HG03432 (cell line): Measurements from ENCODE around the gene UFM1.
"Not testable (repeated sequence)": the region's sequence is repeated elsewhere in the genome, so short reads cannot be mapped to it uniquely, and the experiment has no call there.

Source experiments
- ATAC-seq: cut with Tn5 transposase; IDR thresholded peaks from one replicate; pipeline ENCODE4 v1.9.1; 2021; ENCODE audit warnings: mild to moderate bottlenecking, moderate library complexity; ENCODE audit not compliant: unreplicated experiment

The UFM1 gene

DNA sequence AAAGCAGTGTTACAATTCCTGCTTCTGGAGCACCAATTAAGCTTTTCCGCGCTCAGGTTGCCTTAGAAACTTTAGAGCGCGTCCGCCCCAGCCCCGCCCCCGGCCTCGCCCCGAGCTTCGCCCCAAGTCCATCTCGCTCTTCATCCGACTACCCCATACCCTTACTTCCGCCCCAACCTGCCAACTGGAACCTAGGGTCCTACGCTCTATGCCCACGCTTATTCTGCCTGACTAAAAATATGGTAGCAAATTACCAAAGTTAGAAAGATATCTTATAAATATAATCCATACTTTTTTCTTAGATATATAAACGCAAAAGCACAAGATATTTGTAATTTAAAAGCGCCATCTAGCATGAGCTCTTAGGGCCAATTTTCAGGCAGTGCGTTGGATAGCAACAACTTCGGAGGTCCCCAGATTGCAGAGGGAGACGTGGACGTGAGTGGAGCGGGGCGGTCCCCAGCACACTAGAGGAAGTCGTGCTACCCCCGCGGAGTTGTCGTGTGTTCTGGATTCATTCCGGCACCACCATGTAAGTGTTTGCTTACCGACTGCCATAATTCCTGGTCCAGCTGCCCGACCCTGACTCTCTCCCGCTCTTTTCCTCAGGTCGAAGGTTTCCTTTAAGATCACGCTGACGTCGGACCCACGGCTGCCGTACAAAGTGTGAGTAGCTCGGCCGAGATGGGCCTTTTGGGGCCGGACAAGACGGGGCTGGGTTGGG lies at the start of gene UFM1:
Gene UFM1, plus strand, starts transcription at position 462 of the 724 bp plus-strand sequence. Its CDS starts 69 bp downstream, at position 531.
- ATAC-seq, result peak; percentile 97

DNA sequence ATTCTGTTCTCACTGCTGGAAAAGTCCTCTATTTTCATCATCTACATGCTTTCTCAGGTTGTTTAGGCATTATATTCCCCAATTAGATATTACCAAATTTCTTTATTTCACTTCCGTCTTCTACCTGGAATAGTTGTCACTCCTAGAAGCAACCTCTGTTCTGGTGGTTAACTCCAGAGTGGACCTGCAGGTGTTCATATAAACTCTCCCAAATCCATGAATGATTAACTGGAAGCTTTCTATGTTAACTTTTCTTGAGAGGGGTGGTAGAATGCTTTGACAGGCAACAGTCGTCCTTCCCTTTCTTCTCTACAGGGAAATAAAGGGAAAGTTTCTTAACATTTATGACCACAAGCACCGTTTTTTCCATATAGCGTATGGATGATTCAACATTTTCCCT lies 48.4 kb upstream of the UFM1 start:
- no peak for ATAC-seq

DNA sequence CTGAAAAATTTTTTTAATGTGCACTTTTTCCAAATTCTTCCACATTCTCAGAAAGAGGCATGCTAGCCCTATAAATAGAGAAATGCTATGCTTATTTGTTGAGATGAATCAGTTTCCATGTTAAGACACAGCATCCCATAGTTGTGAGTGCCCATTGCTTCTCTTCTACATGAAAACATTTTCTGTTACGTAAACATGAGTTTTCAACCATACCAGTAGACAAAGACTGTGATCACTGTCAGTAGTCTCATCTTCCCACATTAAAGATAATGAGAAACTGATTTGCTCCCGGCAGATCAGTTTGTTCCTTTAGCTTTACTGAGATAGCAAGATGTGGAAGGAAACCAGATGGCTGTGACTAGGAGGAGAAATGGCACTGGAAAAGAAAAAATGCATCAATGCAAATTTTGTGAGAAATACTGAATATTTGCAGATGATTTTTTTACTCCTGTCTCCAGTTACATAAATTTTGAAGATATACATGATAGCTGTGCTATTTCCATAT lies 45.8 kb upstream of the UFM1 start:
- ATAC-seq, result no peak

DNA sequence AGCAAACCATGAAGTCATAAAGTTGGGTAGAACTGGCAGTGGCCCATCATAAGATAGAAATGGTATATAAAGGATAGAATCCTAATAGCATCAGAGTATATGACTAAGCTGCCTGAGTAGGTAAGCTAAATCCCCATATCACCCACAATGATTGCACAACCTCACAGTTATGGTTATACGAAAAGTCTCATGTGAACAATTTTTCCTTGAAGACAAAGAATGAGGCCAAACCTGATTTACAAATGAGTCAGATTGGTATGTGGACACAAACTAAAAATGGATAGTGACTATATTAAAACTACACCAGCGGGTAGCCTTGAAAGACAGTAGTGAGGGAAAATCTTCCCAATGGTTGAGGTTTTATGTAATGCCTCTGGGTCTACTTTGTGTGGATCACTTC lies 40.9 kb upstream of the UFM1 start:
- no peak for ATAC-seq

DNA sequence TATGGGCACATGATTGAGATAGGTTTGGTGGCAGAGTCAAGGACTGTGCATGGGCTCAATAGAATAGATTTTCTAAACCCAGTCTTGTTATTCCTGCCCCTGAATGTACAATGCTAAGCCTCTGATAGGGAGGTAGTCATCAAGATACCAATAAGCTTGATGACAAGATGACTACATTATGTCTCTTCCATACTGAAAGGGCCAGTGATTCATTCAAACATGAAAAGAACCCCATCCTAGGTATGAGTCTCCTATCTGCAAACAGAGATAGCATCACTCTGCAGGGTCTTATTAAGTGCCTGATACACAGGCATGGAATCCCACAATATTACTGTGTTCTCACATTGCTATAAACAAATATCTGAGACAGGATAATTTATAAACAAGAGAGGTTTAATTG lies 40.3 kb upstream of the UFM1 start:
- ATAC-seq, result no peak

DNA sequence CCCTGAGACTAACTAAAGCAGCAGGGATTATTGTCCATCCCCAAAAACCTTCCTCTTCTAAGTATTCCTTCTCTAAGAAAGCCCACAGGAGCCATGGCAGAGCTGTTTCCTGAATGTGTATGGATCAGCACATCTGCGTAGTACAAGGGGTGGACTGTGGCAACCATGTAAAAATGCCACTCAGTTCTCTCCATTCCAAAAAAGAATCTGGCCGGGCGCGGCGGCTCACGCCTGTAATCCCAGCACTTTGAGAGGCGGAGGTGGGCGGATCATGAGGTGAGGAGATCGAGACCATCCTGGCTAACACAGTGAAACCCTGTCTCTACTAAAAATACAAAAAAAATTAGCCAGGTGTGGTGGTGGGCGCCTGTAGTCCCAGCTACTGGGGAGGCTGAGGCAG lies 38.5 kb upstream of the UFM1 start:
- not testable (repeated sequence) for ATAC-seq

DNA sequence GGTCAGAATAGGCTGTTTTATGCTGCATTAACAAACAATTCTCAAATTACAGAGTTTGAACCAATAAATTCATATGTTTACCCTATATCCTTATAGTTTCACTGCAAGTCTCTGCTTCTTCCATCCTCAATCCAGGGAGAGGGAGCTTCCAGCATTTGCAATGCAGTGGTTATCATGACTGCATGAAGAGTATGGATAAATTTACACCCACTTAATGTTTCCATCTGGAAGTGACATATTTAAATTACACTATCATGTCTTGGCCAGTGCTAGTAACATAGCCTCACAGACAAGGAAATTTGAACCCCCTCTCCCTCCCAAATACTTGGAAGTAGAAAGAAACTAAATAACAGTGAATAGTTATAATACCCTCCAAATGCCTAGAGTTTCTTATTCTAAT lies 33.5 kb upstream of the UFM1 start:
- no peak for ATAC-seq

DNA sequence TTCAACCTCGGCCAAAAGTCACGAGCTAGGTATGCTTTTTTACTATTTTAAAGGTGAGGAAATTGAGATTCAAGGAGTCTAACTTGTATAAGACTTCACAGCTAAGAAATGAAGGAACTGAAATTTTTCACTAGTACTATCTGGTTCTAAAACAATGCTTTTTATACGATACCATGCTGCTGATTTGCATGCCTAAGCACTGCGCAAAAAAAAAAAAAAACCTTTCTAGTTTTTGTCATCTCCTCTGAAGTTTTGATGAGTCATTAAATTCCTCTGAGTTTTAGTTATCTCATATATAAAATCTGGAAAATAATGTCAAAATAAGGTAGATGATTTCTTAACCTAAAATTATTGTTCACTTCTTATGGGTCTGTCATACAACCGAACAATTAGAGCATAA lies 28.0 kb upstream of the UFM1 start:
- no peak for ATAC-seq

DNA sequence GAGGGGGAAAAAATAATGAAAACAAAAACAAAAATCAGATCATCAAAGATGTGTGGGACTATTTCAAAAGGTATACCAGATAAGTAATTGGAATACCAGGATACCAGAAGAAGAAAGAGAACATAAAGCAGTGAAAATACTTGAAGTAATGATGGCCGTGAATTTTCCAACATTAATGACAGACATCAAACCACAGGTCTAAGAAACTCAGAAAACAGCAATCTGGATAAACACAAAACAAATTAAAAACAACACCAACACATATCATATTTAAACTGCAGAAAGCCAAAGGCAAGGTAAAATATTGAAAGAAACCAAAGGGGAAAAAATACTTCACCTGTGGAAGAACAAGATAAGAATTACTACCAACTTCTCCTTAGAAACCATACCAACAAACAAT lies 24.2 kb upstream of the UFM1 start:
- ATAC-seq, result no peak

DNA sequence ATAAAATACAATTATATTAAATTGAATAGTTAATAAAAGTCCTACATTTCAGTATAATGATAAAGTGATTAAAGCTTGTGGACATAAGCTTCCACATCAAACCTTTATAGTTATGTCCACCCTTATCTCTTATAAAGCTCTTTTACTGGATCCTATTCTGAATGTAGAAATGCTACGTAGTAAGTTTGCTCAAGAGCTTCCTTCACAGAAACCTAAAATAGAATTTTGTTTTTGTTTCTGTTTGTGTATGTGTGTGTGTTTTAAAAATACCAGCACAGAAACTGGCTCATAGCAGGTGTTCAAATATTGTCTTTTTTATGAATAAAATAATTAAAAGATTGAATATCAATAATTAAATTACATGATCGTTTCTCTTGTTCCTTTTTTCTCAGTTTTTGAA lies 21.0 kb upstream of the UFM1 start:
- no peak for ATAC-seq

DNA sequence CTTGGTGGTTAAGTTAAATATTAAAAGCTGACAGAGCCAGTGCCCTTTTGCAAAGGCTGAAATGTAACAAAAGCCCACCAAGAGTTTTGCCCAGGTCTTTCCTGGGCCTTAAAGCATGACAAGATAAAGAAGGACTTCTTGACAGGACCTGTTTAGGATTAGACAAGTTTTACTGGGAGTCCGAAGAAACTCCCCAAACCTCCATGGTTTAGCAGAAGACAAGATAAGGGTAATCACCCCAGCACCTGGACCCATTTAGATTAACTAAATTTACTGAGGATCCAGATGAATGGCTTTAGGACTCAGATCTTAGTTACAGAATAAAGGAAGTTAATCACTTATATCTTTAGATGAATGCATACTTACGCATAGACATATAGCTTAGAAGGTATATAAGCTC lies 14.8 kb upstream of the UFM1 start:
- no peak for ATAC-seq

DNA sequence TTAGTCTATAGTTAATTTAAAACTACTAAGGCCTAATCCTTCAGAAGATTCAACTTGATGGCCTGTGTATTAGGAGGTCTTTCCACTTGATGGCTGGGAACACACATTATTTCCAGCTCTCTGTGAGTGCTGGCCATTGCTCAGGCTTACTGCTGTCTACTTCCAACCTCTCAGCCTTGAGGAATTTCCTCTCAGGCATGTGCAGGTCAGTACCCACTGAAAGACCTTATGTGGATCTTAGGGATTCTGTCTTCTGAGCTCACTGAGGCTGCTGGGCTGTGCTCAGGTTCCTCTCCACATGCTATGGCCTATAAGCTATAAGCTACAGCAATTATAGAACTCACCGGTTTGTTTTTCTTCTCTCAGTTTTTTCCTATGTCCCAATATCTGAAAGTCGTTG lies 11.6 kb upstream of the UFM1 start:
- ATAC-seq, result no peak

DNA sequence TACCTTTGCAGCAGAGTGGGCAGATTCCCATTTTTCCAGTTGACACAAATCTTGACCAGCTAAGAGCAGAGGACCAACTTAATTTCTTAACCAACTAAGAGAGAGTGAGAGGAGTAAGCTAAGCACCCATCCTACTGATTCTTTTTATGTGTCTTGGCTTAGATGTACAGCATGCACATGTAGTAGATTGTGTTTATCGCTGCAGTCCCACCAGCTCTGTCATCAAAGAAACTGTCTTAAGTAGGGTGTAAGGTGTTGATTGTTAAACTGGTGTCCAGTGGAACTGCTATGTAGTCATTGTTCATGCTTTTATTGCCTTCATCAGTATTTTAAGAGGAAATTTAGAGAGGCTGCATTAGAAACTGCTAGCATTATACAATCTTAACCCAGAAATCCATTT lies 9.0 kb upstream of the UFM1 start:
- no peak for ATAC-seq

DNA sequence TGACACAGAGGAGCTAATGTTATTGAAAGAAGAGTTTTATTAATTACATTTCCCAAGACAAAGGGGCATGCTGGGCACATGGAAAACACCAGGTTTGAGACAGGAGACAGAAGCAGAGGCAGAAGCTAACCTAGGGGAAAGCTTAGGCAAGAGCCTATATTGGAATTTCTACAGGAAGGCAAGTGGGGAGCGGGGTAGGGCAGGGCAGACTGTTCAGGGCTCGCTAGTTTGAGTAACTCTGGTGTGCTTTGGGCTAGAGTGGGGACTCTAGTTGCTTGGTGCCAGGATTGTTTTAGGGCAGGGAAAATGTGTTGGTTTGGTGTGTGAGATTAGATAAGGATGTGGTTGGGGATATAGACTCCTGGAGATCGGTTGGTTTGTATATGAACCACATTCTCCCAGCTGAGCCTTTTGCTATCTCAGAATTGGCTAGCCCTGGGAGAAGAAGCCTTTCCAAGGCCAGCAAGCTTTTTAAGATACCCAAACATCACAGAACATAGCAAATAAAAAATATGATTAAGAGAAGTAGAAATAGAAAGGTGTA lies 8.4 kb upstream of the UFM1 start:
- ATAC-seq, result no peak

DNA sequence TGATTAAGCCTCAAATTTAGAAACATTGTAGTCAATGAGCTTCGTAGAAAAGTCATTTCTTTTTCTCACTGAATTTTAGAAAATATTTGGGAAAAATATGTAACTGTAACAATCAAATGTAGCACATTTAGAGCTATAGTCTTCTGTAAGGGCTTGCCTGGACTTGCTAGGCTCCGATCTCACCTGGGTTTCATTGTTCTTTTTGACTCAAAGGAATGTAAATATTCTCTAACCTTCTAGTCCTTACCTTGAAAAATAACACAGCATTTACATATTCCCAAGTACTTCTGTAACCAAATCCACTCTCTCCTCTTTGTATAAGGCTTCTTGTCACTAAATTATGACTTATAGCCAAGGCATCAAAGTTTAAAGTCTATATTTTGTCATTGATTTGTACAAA lies 2.9 kb upstream of the UFM1 start:
- no peak for ATAC-seq

DNA sequence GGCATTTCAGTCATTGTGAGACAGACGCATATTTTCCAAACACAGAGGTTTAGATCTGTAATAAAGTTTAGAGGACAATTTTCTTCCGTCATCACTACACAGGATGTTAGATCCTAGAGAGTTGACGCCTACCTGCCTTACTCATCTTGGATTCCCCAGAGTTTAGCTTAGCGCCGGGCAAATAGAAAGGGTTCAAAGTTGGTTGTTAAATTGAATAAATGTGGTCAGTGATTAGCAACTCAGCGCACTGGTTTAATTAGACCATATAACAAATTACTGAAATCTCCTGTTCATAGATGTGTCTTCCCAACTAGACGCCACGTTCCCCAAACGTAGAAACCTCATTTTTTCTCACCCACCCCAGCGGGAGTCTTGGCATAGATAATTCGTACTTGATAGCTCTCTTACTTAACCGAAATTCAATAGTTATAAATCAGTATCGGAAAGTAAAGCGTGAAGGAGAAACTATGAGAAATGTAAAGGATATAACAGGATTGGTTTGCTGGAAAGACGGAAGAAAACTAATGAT lies 726 bp upstream of the UFM1 start:
- ATAC-seq, result peak; percentile 20

DNA sequence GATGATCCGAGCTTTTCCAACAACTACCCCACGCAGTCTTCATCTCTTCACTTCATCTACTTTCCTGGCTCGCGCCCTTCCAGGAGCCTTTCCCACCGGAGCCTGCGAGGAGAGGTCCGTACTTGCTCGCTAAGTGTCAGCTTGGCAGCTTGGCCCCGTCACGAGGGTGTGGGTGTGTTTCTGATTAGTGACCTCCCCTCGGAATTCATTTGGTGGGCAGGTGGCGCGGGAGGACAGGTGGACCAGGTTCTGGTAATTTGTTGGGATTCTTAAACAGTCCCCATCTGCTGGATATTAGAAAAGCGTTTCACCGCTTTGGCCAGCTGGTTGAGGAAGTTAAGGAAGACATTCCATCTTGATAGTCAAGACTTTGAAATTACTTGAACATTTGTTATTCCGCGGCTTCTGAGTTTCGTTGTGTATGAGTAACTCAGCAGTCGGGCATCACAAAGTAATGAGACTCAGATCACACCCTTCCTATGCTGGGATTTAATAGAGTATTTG lies 515 bp downstream of the UFM1 start:
- ATAC-seq, result peak; percentile 39

DNA sequence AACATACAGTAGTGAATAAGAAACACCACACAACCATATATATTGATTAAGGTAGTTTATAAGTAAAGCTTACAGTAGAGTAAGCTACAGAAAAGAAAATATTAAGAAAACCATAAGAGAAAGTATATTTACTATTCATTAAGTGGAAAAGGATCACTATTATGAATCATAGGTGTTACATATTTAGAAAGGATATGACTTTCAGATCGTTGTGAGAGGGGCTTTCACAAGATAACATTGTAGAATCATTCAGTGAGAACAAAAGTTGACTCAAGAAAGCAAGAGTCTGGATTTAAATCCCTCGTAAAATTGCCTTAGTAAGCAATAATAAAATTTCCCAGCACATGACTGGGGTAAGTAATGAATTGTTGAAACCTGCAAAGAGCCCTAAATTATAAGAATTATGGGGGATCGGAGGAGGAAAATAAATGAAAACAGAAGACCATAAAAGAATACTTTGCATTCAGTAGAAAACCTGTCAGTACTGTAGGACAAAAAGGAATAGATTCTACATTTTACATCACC lies 6.0 kb downstream of the UFM1 start:
- no peak for ATAC-seq

DNA sequence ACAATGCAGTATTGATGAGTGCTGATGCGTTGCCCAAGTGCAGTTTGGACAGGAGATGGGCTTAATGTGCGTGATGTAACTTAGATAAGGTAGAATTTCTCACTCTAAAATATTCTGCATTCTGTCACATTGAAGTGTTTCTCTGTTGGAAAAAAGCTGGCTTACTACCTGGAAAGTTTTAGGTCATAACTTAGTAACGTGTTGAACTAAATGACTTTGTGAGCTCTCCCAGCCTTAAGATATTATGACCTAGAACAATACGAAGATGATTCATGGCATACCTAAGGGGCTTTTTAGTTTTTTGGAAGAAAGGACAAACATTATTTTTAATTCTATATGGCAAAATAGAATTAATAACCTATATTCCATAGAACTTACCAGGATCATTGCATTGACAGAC lies 9.0 kb downstream of the UFM1 start:
- ATAC-seq, result no peak

DNA sequence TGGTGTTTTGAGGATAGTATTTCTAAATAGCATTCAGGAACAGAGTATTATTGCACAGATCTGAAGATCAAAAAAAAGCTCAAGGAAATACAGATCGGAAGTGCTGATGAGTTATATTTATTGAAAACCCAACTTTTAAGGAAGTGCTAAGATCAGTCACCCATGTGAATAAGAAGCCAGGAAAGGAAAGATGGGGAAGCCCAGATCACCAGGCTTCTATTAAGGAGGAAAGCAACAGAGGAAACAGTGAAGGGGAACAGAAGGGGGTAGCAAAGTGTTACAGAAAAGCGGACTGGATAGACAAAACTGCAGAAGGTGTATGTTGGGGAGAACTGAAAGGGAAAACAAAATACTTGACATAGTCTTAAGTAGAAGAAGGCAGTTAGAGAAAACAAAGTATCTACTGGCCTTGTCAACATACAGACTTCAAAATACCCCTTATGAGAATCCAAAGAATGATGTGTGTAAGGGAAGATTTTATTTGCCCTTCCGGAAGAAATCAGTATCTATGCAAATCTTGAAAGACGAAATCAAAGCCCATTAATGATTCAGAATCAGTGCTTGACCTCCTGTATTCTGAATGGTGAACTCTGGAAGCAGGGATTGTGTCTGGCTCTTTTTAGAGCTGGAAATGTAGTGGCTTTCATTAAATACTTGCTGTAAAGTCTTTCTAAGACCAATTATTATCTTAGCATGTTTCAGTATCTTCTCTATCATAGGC lies 12.1 kb downstream of the UFM1 start:
- ATAC-seq, result no peak

DNA sequence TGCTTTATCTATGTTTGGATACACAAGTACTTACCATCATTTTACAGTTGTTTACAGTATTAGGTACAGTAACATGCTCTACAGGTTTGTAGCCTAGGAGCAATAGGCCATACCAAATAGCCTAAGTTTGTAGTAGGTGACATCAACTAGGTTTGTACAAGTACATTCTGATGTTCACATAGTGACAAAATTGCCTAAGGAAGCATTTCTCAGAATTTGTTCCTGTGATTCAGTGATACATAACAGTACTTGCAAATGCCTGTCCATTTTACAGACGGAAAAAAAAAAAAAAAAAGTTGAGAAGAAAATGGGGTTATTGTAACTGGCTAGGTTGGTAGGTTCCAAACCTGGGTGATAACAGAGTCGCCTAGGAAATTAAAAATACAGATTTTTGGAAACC lies 13.6 kb downstream of the UFM1 start:
- ATAC-seq, result no peak
